Measurements from ENCODE around the gene RPL13.

- TF ChIP-seq POLR2A (IDR thresholded peaks at IDR 0.05; ENCODE audit: low read depth, low read length) (no peak), EZH2 (IDR thresholded peaks at IDR 0.05; ENCODE audit: borderline replicate concordance, control insufficient read depth, low read depth, low read length) (no peak), CTCF (IDR thresholded peaks at IDR 0.05 in 2 of 3, conservative IDR thresholded peaks at IDR 0.05 in 1 of 3; ENCODE audit: control insufficient read depth in 2 of 3, extremely low read depth in 1 of 3, insufficient read depth in 1 of 3, low read depth in 3 of 3, low read length in 3 of 3) (no peak), PKNOX1 (IDR thresholded peaks at IDR 0.05) (no peak), ZZZ3 (IDR thresholded peaks at IDR 0.05; ENCODE audit: control insufficient read depth, insufficient read length, low read depth) (no peak), SRF (IDR thresholded peaks at IDR 0.05; ENCODE audit: low read depth in 2 of 2, low read length in 2 of 2) (no peak), RFX5 (IDR thresholded peaks at IDR 0.05; ENCODE audit: low read depth, low read length) (no peak), ETV6 (conservative IDR thresholded peaks at IDR 0.05 in 1 of 2, IDR thresholded peaks at IDR 0.05 in 1 of 2; ENCODE audit: borderline replicate concordance in 1 of 2, low read depth in 1 of 2) (no peak), CBX5 (IDR thresholded peaks at IDR 0.05; ENCODE audit: low read depth) (no peak), ZNF622 (IDR thresholded peaks at IDR 0.05) (no peak)
Measured at GRCh38 chr16:89554343-89554742, 6.1 kb upstream of the RPL13 start.
